Kidney epithelial cell (primary cell): ENCODE measurements around the gene DLG2. TPM values are rescaled to one million over a fixed set of nuclear protein-coding genes. Genes with fewer than 3 reads are reported as not detected.

Experiments used
- DNase-seq: peaks from one replicate; pipeline ENCODE4 v3.0.0-alpha.2; 2010; ENCODE audit warnings: low read depth
- H3K27me3 ChIP-seq: 2 replicates; pipeline ENCODE4 v1.6.0; 2011; ENCODE audit warnings: low read length; ENCODE audit not compliant: control insufficient read depth, insufficient read depth
- H3K36me3 ChIP-seq: 2 replicates; pipeline ENCODE4 v1.5.1; 2011; ENCODE audit warnings: low read length; ENCODE audit not compliant: control insufficient read depth, insufficient read depth
- H3K4me3 ChIP-seq: 2 replicates; pipeline ENCODE4 v1.5.1; 2011; ENCODE audit warnings: low read depth, mild to moderate bottlenecking, control low read depth, low read length
- total RNA-seq: library from RNA; depleted of rRNA; stranded (reverse); fragments of >200 nt; gene quantifications from 2 replicates; pipeline ENCODE4 v1.2.3, GENCODE V29; 2015
- TF ChIP-seq, protein P1 (sequence below): IDR thresholded peaks from 2 replicates; pipeline ENCODE4 v1.5.1; 2011; ENCODE audit warnings: mild to moderate bottlenecking, moderate library complexity, low read length, control low read depth, inconsistent platforms; ENCODE audit not compliant: insufficient read depth, poor library complexity, severe bottlenecking

Gene DLG2
- total RNA-seq, 1 donor from 2014 or later, result 0.75 TPM

DNA sequence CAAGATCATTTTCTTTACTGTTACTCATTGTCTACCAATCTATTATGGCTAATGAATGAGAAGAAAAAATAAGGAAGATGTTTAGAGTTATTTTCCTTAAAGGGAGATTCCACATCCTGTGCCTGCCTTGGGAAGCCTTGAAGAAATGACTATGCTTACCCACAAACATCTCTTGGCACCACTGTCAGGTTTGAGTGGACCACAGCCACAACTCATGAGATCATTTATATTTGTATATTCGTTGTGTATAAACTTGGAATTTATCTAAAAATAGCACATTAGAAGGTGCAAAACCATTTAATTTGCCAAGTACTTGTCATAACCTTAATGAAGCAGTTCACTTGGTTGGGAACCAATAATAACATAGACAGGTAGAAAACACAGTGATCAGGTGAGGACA lies 740.8 kb downstream of the DLG2 start:
- no peak for DNase-seq
- no peaks in the 10 kb centered on the region for H3K36me3 ChIP-seq
- TF ChIP-seq, protein P1, sequence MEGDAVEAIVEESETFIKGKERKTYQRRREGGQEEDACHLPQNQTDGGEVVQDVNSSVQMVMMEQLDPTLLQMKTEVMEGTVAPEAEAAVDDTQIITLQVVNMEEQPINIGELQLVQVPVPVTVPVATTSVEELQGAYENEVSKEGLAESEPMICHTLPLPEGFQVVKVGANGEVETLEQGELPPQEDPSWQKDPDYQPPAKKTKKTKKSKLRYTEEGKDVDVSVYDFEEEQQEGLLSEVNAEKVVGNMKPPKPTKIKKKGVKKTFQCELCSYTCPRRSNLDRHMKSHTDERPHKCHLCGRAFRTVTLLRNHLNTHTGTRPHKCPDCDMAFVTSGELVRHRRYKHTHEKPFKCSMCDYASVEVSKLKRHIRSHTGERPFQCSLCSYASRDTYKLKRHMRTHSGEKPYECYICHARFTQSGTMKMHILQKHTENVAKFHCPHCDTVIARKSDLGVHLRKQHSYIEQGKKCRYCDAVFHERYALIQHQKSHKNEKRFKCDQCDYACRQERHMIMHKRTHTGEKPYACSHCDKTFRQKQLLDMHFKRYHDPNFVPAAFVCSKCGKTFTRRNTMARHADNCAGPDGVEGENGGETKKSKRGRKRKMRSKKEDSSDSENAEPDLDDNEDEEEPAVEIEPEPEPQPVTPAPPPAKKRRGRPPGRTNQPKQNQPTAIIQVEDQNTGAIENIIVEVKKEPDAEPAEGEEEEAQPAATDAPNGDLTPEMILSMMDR, result no peak
- H3K4me3 ChIP-seq, result no peak overlapping the region
- no peaks in the 10 kb centered on the region for H3K27me3 ChIP-seq

DNA sequence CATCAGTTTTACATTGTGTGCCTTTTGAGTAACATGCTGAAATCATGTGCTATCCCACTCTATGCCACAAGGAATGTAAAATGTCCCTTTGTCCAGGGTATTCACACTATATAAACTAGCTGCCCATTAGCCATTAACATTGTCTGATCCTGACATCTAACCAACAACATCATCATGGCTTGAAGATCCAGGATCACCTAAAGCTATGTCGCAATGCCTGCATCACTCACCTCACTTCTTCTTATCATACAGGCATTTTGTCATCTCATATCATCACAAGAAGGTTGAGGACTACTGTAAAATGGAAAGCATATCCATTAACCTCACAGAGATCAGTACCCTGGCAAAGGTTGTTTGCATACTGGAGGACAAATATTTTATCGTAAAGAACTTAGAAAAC lies 742.3 kb downstream of the DLG2 start:
- Histone ChIP-seq H3K4me3 (no peak overlapping the region), H3K36me3 (no peaks in the 10 kb centered on the region), H3K27me3 (no peaks in the 10 kb centered on the region)
- no peak for DNase-seq
- TF ChIP-seq, protein P1, result no peak

DNA sequence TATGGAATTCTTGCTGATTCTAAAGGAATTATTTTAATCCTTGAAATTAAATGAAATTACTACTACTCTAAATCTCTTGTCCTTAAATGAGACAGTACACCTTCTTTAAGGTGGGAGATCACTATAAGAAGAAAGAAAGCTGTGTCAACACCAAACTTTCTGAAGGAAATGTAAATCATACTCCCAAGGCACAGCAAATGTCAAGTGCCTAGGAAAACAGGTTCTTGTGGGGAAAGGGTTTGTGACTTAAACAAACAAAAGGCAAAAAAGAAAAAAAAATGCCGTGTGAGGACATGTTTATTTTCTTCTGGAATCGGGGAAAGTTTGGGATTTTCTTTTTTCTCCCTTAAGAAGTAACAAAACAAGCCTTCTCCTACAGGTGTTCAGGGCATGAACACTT lies 745.1 kb downstream of the DLG2 start:
- Histone ChIP-seq H3K27me3 (no peaks in the 10 kb centered on the region), H3K4me3 (no peak overlapping the region), H3K36me3 (no peaks in the 10 kb centered on the region)
- TF ChIP-seq, protein P1, result no peak
- no peak for DNase-seq

DNA sequence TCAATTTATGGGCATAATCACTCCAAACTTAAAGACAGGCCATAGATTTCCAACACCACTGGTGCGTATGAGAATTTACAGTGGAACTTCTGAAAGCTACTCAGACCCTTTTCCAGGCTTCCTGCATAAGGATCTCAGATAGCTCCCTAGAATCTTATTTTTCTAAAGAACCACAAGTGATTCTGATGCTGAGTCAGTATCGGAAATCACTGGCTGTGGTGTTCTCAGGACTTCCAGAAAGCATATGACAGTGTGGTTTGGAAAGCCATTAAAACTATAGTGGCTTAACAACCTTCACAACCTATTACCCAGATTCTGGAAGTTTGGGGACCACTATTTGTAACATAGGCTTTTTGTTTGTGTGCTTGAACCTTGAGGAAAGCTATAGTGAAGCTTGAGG lies 756.0 kb downstream of the DLG2 start:
- Histone ChIP-seq H3K27me3 (no peaks in the 10 kb centered on the region), H3K36me3 (no peaks in the 10 kb centered on the region), H3K4me3 (no peak overlapping the region)
- TF ChIP-seq, protein P1, result no peak
- no peak for DNase-seq

DNA sequence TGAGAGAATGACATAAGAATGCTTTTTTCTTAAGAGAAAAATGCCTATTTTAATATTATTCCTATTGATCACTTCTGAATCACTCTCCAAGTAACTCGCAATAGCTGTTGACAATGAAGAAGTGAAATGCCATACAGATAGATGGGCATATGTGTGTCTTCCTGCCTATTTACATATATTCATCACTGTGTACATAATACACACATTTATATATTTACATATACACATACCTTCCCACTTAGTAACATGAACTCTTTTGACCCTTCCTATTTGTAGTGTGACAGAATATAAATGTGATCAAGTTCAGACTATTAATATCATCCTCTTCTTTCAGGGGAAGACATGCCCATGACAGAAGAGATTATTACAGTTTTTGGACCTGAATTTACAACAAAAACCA lies 756.7 kb downstream of the DLG2 start:
- Histone ChIP-seq H3K27me3 (no peaks in the 10 kb centered on the region), H3K4me3 (no peak overlapping the region), H3K36me3 (no peaks in the 10 kb centered on the region)
- DNase-seq, result no peak
- TF ChIP-seq, protein P1, result no peak

DNA sequence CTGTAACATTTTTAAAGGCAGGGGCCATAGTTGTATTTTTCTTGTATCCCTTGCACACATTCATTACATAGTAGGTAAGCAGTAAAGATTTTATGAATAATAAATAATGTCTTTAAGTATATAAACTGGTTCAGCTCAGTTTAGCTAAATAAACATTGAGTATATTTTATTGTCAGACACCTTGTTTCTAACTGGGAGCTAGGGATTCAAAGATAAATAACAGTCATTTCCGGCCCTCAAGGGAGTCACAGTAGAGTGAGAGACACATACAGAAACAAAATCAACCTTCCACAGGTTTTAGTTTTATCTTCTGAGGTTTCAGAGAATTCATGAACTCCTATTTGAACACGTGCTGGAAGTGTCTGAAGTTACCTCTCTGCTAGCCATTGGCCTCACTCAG lies 760.2 kb downstream of the DLG2 start:
- Histone ChIP-seq H3K27me3 (no peaks in the 10 kb centered on the region), H3K4me3 (no peak overlapping the region), H3K36me3 (no peaks in the 10 kb centered on the region)
- no peak for DNase-seq
- TF ChIP-seq, protein P1, result no peak
